CD14-positive monocyte (primary cell): ENCODE measurements around the gene ZNF221. TPM values are rescaled to one million over a fixed set of nuclear protein-coding genes. Genes with fewer than 3 reads are reported as not detected.

Source experiments
- DNase-seq, 3 donors: peaks; one replicate each; pipeline ENCODE4 v3.0.0-alpha.2; 2011 to 2022
- H2AFZ ChIP-seq: 2 replicates; pipeline ENCODE4 v1.6.0; 2012; ENCODE audit warnings: mild to moderate bottlenecking, low read depth, low read length, inconsistent platforms; ENCODE audit not compliant: insufficient read depth, poor library complexity, severe bottlenecking
- H3K27ac ChIP-seq, 2 donors: 1 replicate in 1 of 2; 2 replicates in 1 of 2; pipeline ENCODE4 v1.5.1; 2012 to 2013; ENCODE audit warnings: low read length in 2 of 2, control low read depth in 1 of 2, inconsistent platforms in 1 of 2, low read depth in 1 of 2, mild to moderate bottlenecking in 1 of 2
- H3K27me3 ChIP-seq, 2 donors: one replicate each; pipeline versions ENCODE4 v1.6.0 to v1.6.1; 2011 to 2013; ENCODE audit warnings: low read length in 2 of 2; ENCODE audit not compliant: control insufficient read depth in 2 of 2, insufficient read depth in 2 of 2
- H3K36me3 ChIP-seq, 2 donors: replicated peaks in 1 of 2; 1 replicate in 1 of 2; 2 replicates in 1 of 2; pipeline versions ENCODE4 v1.5.1 to v1.6.1; 2012 to 2013; ENCODE audit warnings: low read length in 2 of 2, control low read depth in 1 of 2, inconsistent platforms in 1 of 2, mild to moderate bottlenecking in 1 of 2; ENCODE audit not compliant: insufficient read depth in 2 of 2, control insufficient read depth in 1 of 2
- H3K4me1 ChIP-seq, 2 donors: 1 replicate in 1 of 2; 2 replicates in 1 of 2; pipeline versions ENCODE4 v1.5.1 to v1.6.1; 2012 to 2013; ENCODE audit warnings: low read length in 2 of 2, control low read depth in 1 of 2, inconsistent platforms in 1 of 2, mild to moderate bottlenecking in 1 of 2, moderate library complexity in 1 of 2; ENCODE audit not compliant: insufficient read depth in 2 of 2, control insufficient read depth in 1 of 2
- H3K4me2 ChIP-seq: replicated peaks from 2 replicates; pipeline ENCODE3; 2012; ENCODE audit warnings: low read length, moderate library complexity, mild to moderate bottlenecking; ENCODE audit not compliant: poor library complexity, severe bottlenecking; ENCODE audit errors: extremely low read depth
- H3K4me3 ChIP-seq, 3 experiments: fragments of 200-600 bp in 1 of 3; sonication (generic) in 1 of 3; replicated peaks in 1 of 3; 1 replicate in 2 of 3; 2 replicates in 1 of 3; pipeline ENCODE4 v1.5.1; 2011 to 2013; ENCODE audit warnings: low read length in 3 of 3, mild to moderate bottlenecking in 3 of 3, control low read depth in 2 of 3, low read depth in 2 of 3, inconsistent platforms in 1 of 3, moderate library complexity in 1 of 3
- H3K79me2 ChIP-seq: 2 replicates; pipeline ENCODE4 v1.6.0; 2012; ENCODE audit warnings: mild to moderate bottlenecking, control low read depth, inconsistent platforms, low read length, moderate library complexity; ENCODE audit not compliant: insufficient read depth
- H3K9ac ChIP-seq: 2 replicates; pipeline ENCODE4 v1.6.0; 2017; ENCODE audit warnings: low read length, mild to moderate bottlenecking; ENCODE audit not compliant: insufficient read depth, poor library complexity, severe bottlenecking
- H3K9me3 ChIP-seq, 2 donors: replicated peaks in 1 of 2; 1 replicate in 1 of 2; 2 replicates in 1 of 2; pipeline versions ENCODE4 v1.5.1 to v1.6.1; 2012 to 2013; ENCODE audit warnings: low read length in 2 of 2, control low read depth in 1 of 2; ENCODE audit not compliant: control insufficient read depth in 1 of 2, insufficient read depth in 1 of 2
- H4K20me1 ChIP-seq: 2 replicates; pipeline ENCODE4 v1.6.0; 2012; ENCODE audit warnings: mild to moderate bottlenecking, low read length, control low read depth, moderate library complexity; ENCODE audit not compliant: insufficient read depth
- H3K27ac Mint-ChIP-seq, 7 donors: one replicate each; pipeline ENCODE4 v1.8.0; 2020; ENCODE audit warnings: mild to moderate bottlenecking in 7 of 7, mixed read lengths in 7 of 7, moderate library complexity in 6 of 7, inconsistent platforms in 2 of 7
- H3K27me3 Mint-ChIP-seq, 3 donors: one replicate each; pipeline ENCODE4 v1.8.0; 2021 to 2022; ENCODE audit warnings: low read depth in 3 of 3, mild to moderate bottlenecking in 3 of 3, mixed read lengths in 3 of 3, moderate library complexity in 3 of 3, inconsistent platforms in 1 of 3
- H3K36me3 Mint-ChIP-seq, 2 donors: one replicate each; pipeline ENCODE4 v1.8.0; 2020; ENCODE audit warnings: mixed read lengths in 2 of 2, inconsistent platforms in 1 of 2, mild to moderate bottlenecking in 1 of 2
- H3K4me1 Mint-ChIP-seq: one replicate; pipeline ENCODE4 v1.8.0; 2020; ENCODE audit warnings: mild to moderate bottlenecking, mixed read lengths
- H3K4me3 Mint-ChIP-seq, 2 donors: one replicate each; pipeline ENCODE4 v1.8.0; 2020; ENCODE audit warnings: mild to moderate bottlenecking in 2 of 2, mixed read lengths in 2 of 2, moderate library complexity in 1 of 2
- H3K9me3 Mint-ChIP-seq, 7 donors: one replicate each; pipeline ENCODE4 v1.8.0; 2020 to 2022; ENCODE audit warnings: mixed read lengths in 7 of 7, mild to moderate bottlenecking in 6 of 7, moderate library complexity in 6 of 7, inconsistent platforms in 2 of 7
- WGBS: methylation state at CpG from one replicate; pipeline ENCODE4 v1.1.5; 2013; ENCODE audit warnings: missing lambda C conversion rate; ENCODE audit not compliant: insufficient coverage; 5-methylcytosine and 5-hydroxymethylcytosine counted together
- intact Hi-C, 2 donors: fragments of 100-400 bp; cut with micrococcal nuclease; formaldehyde crosslinking; loops; one replicate each; pipeline versions ENCODE4 v1.15.0 to v1.15.1; 2023
- polyA plus RNA-seq, 3 donors: library from polyadenylated mRNA; depleted of rRNA in 1 of 3; unstranded in 2 of 3; stranded (reverse) in 1 of 3; fragments of 300-500 nt in 2 of 3; fragments of >200 nt in 1 of 3; fragmentation: Illumina TruSeq in 2 of 3; gene quantifications; 1 replicate in 2 of 3; 2 replicates in 1 of 3; pipeline ENCODE4 v1.2.3, GENCODE V29; 2012 to 2021
- TF ChIP-seq, protein P1 (sequence below): fragments of 200-600 bp; IDR thresholded peaks from one replicate; pipeline ENCODE4 v1.8.0; 2022; ENCODE audit warnings: antibody characterized with exemption, mild to moderate bottlenecking

Gene ZNF221
- polyA plus RNA-seq, 3 donors: 0.13 to 0.29 TPM; not detected in 1

DNA sequence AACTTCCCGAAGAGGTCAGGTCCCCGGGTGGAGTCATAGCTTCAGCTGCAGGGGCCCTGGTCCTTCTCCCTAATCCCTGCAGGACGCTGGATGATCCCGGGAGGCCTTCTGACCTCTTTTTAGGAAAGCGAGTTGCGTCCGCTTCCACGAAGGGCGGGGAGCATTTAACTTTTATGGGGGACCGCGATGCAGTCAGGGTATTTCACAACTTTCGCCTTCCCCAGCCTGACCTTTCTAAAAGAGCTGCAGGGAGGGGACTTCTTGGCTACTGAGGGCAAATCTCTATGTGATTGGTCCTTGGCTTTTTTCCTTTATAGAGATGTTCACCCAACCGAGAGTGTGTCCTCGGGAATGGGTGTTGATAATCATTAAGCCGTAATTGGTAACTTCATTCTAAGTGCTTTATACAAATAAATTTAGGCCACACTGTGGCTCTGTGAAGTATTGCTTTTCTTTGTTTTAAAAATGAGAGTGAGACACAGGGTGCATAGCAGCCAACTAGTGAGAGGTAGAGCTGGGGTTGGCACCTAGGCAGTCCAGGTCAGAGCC, 52.5 kb downstream of the ZNF221 start:
- H3K9me3 ChIP-seq: peaks cover 22 to 45% of the 10 kb centered on the region in 2 donors
- Mint-ChIP-seq H3K27me3 (peaks cover 0 to 4% (median 2%) of the 10 kb centered on the region in 3 donors), H3K9me3 (peaks cover 29 to 71% (median 43%) of the 10 kb centered on the region in 7 donors), H3K36me3 (peaks cover 23 to 24% of the 10 kb centered on the region in 2 donors), H3K4me3 (peak overlapping the region; percentile 96 to 99), H3K4me1 (peaks cover 31% of the 10 kb centered on the region), H3K27ac (peak overlapping the region; percentile 93 to 99 (median 96))
- H3K4me3 ChIP-seq: peak overlapping the region; percentile 82 to 98 (median 92)
- H3K27me3 ChIP-seq: no peaks in the 10 kb centered on the region
- peaks cover 31 to 34% of the 10 kb centered on the region in 2 donors for H3K4me1 ChIP-seq
- H3K4me2 ChIP-seq: peak overlapping the region; percentile 95
- no peak for DNase-seq
- no peaks in the 10 kb centered on the region for H4K20me1 ChIP-seq
- peak overlapping the region; percentile 98 for H2AFZ ChIP-seq
- peak overlapping the region; percentile 83 to 86 for H3K27ac ChIP-seq
- intact Hi-C loops: loop anchor here (2.0 to 10.0 kb wide), 7 partner anchors 21 to 209 kb away; partner anchors contain the start of genes ZNF224 (in 2 of the 2), ZNF45 (in 2 of the 2), ZNF222 (in 1 of the 2) and ZNF225 (in 1 of the 2)
- WGBS: under 1% methylated on average over 12 of the region's 15 CpGs
- peak overlapping the region; percentile 78 for H3K9ac ChIP-seq
- H3K36me3 ChIP-seq: peaks cover 15 to 20% of the 10 kb centered on the region in 2 donors
- TF ChIP-seq, protein P1, sequence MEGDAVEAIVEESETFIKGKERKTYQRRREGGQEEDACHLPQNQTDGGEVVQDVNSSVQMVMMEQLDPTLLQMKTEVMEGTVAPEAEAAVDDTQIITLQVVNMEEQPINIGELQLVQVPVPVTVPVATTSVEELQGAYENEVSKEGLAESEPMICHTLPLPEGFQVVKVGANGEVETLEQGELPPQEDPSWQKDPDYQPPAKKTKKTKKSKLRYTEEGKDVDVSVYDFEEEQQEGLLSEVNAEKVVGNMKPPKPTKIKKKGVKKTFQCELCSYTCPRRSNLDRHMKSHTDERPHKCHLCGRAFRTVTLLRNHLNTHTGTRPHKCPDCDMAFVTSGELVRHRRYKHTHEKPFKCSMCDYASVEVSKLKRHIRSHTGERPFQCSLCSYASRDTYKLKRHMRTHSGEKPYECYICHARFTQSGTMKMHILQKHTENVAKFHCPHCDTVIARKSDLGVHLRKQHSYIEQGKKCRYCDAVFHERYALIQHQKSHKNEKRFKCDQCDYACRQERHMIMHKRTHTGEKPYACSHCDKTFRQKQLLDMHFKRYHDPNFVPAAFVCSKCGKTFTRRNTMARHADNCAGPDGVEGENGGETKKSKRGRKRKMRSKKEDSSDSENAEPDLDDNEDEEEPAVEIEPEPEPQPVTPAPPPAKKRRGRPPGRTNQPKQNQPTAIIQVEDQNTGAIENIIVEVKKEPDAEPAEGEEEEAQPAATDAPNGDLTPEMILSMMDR: peak; percentile 17
- peaks cover 46% of the 10 kb centered on the region for H3K79me2 ChIP-seq

DNA sequence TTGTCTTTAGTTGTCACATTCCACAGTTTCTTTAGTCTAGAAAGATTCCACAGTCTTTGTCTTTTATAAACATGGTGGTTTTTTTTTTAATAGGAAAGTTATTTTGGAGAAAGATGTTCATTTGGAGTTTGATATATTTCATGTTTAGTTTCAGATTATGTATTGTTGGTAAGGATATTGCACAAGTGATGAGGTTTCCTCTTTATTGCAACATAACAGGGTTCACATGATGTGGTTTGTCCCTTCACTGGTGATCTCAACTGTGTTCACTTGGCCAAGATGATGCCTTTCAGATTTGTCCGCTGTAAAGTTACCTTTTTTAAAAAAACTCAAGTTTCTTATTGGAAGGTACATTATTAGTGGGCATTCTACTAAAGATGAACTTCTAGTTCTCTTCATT, 54.9 kb downstream of the ZNF221 start:
- TF ChIP-seq, protein P1: no peak
- intact Hi-C loops: loop anchor here in 1 of 2 donors (10.0 kb wide), 1 partner anchor 71 kb away; the partner anchor contains the start of gene ZNF45
- Histone ChIP-seq H3K9me3 (peaks cover 44 to 54% of the 10 kb centered on the region in 2 donors), H4K20me1 (no peaks in the 10 kb centered on the region), H2AFZ (no peak overlapping the region), H3K4me3 (peak overlapping the region in 1 of 3 experiments; percentile 46), H3K36me3 (peaks cover 40 to 44% of the 10 kb centered on the region in 2 donors), H3K4me1 (peaks cover 31 to 34% of the 10 kb centered on the region in 2 donors), H3K4me2 (peak overlapping the region; percentile 43), H3K27me3 (no peaks in the 10 kb centered on the region), H3K79me2 (peaks cover 46% of the 10 kb centered on the region), H3K27ac (peak overlapping the region; percentile 52 to 70), H3K9ac (no peak overlapping the region)
- Mint-ChIP-seq H3K27ac (peak overlapping the region; percentile 61 to 79 (median 70)), H3K4me1 (peaks cover 31% of the 10 kb centered on the region), H3K4me3 (no peak overlapping the region), H3K27me3 (peaks cover 0 to 4% (median 2%) of the 10 kb centered on the region in 3 donors), H3K9me3 (peaks cover 42 to 79% (median 59%) of the 10 kb centered on the region in 7 donors), H3K36me3 (peaks cover 46 to 49% of the 10 kb centered on the region in 2 donors)
- peak; percentile 53 to 79 (median 78) for DNase-seq
- WGBS: no CpG with 5 or more reads among the region's 1 CpG
